Subcutaneous abdominal adipose tissue (tissue), 5 donors: ENCODE data around the gene NKTR.

ENCODE experiments used
- H3K27ac ChIP-seq: one replicate; pipeline ENCODE4 v1.7.0; 2013; ENCODE audit warnings: low read depth, mild to moderate bottlenecking, inconsistent platforms, low read length, moderate library complexity
- H3K27me3 ChIP-seq, 5 donors: one replicate each; pipeline ENCODE4 v1.7.0; 2013; ENCODE audit warnings: low read length in 5 of 5, inconsistent platforms in 1 of 5; ENCODE audit not compliant: control insufficient read depth in 5 of 5, insufficient read depth in 4 of 5
- H3K36me3 ChIP-seq, 5 donors: one replicate each; pipeline ENCODE4 v1.7.0; 2013; ENCODE audit warnings: low read length in 5 of 5; ENCODE audit not compliant: control insufficient read depth in 5 of 5, insufficient read depth in 5 of 5
- H3K4me1 ChIP-seq, 5 donors: one replicate each; pipeline ENCODE4 v1.7.0; 2013; ENCODE audit warnings: low read length in 5 of 5, mild to moderate bottlenecking in 3 of 5, moderate library complexity in 1 of 5; ENCODE audit not compliant: control insufficient read depth in 5 of 5, insufficient read depth in 5 of 5
- H3K4me3 ChIP-seq, 5 donors: one replicate each; pipeline ENCODE4 v1.7.0; 2013; ENCODE audit warnings: low read length in 5 of 5, low read depth in 1 of 5
- H3K9ac ChIP-seq, 5 donors: one replicate each; pipeline ENCODE4 v1.7.0; 2013; ENCODE audit warnings: low read length in 5 of 5, mild to moderate bottlenecking in 4 of 5, moderate library complexity in 3 of 5
- H3K9me3 ChIP-seq, 5 donors: one replicate each; pipeline ENCODE4 v1.7.0; 2013; ENCODE audit warnings: low read length in 5 of 5; ENCODE audit not compliant: control insufficient read depth in 5 of 5
- donor health status: healthy.
- donor health status: healthy.
- donor health status: healthy.
- donor health status: healthy.
- donor health status: healthy.

The NKTR gene

GRCh38 chr3:42675909-42676308, 75.4 kb downstream of the NKTR start:
- no peak overlapping the region for H3K9ac ChIP-seq
- H3K9me3 ChIP-seq, result peaks cover 0 to 8% (median 4%) of the 10 kb centered on the region in 5 donors
- H3K36me3 ChIP-seq, result no peaks in the 10 kb centered on the region
- H3K4me1 ChIP-seq, result peaks cover 0 to 9% (median 7%) of the 10 kb centered on the region in 5 donors
- H3K4me3 ChIP-seq, result no peak overlapping the region
- H3K27ac ChIP-seq, result no peak overlapping the region
- H3K27me3 ChIP-seq, result no peaks in the 10 kb centered on the region

DNA sequence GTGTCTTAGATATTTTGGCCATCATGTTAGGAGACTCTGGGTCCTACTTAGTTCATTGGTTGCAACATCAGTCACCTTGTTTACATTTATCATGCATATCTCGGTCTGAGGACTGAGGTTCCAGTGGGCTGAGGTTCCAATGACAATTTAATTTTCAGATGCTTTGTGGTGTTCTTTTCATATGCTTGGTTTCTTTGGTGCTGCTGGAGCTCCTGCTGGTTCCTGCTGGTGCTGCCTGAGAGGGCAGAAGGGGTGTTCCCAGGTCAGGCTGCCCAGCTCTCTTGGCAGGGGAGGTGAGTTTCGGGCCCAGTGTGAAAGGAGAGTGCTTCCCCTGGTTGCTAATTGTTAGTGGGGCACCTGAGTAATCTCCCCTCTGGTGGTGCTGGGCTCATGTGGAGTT, 78.0 kb downstream of the NKTR start:
- peaks cover 0 to 2% (median 0%) of the 10 kb centered on the region in 5 donors for H3K9me3 ChIP-seq
- no peaks in the 10 kb centered on the region for H3K36me3 ChIP-seq
- H3K27me3 ChIP-seq, result no peaks in the 10 kb centered on the region
- no peak overlapping the region for H3K27ac ChIP-seq
- no peak overlapping the region for H3K9ac ChIP-seq
- no peak overlapping the region for H3K4me3 ChIP-seq
- H3K4me1 ChIP-seq, result peaks cover 0 to 12% (median 8%) of the 10 kb centered on the region in 5 donors

GRCh38 chr3:42680271-42680670, 79.8 kb downstream of the NKTR start:
- Histone ChIP-seq H3K4me1 (peaks cover 0 to 12% (median 8%) of the 10 kb centered on the region in 5 donors), H3K4me3 (no peak overlapping the region), H3K36me3 (no peaks in the 10 kb centered on the region), H3K27ac (no peak overlapping the region), H3K9ac (no peak overlapping the region), H3K27me3 (peaks cover 0 to 4% (median 0%) of the 10 kb centered on the region in 5 donors), H3K9me3 (peaks cover 0 to 2% (median 0%) of the 10 kb centered on the region in 5 donors)

- peaks cover 0 to 9% (median 5%) of the 10 kb centered on the region in 5 donors for H3K27me3 ChIP-seq
- H3K27ac ChIP-seq, result no peak overlapping the region
These were observed 80.3 kb downstream of the NKTR start for GRCh38 chr3:42680806-42681205.

GRCh38 chr3:42681361-42682038, 81.0 kb downstream of the NKTR start:
- H3K27me3 ChIP-seq, result peaks cover 2 to 16% (median 9%) of the 10 kb centered on the region in 5 donors
- no peak overlapping the region for H3K9ac ChIP-seq
- no peak overlapping the region for H3K27ac ChIP-seq

More at GRCh38 chr3:42680806-42681205, 80.3 kb downstream of the NKTR start:
- H3K36me3 ChIP-seq, result no peaks in the 10 kb centered on the region
- H3K4me1 ChIP-seq, result peaks cover 0 to 15% (median 12%) of the 10 kb centered on the region in 5 donors
- H3K9ac ChIP-seq, result no peak overlapping the region
- peaks cover 0 to 2% (median 0%) of the 10 kb centered on the region in 5 donors for H3K9me3 ChIP-seq
- no peak overlapping the region for H3K4me3 ChIP-seq

DNA sequence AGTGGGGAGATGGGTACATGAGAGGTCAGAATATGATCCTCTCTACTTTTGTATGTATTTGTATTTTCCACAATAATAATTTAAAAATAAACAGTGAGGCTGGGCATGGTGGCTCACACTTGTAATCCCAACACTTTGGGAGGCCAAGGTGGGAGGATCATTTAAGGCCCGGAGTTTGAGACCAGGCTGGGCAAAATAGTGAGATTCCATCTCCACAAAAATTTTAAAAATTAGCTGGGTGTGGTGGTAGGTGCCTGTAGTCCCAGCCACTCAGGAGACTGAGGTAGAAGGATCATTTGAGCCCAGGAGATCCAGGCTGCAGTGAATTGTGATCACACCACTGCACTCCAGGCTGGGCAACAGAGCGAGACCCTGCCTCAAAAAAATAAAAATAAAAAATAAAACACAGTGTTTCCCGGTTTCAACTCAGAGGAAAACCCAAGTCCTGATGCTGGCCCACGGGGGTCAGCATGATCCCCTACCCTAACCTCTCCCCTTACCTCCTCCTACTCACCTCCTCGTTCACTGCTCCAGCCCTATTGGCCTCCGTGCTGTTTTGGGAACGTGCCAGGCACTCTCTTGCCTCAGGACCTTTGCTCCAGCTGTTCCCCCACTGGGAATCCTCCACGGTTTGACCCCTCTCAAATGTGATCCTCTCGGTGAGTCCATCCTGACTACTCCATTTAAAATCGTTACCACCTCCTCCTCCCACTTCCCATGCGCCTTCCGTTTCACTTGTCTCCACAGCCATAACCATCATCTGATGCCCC, 82.0 kb downstream of the NKTR start:
- Histone ChIP-seq H3K36me3 (no peaks in the 10 kb centered on the region), H3K27ac (no peak overlapping the region), H3K27me3 (peaks cover 2 to 23% (median 13%) of the 10 kb centered on the region in 5 donors), H3K9me3 (peaks cover 0 to 2% (median 0%) of the 10 kb centered on the region in 5 donors), H3K4me1 (peaks cover 0 to 20% (median 16%) of the 10 kb centered on the region in 5 donors), H3K9ac (no peak overlapping the region), H3K4me3 (no peak overlapping the region)

More at GRCh38 chr3:42681361-42682038, 81.0 kb downstream of the NKTR start:
- Histone ChIP-seq H3K9me3 (peaks cover 0 to 2% (median 0%) of the 10 kb centered on the region in 5 donors), H3K4me1 (peaks cover 0 to 20% (median 16%) of the 10 kb centered on the region in 5 donors), H3K4me3 (no peak overlapping the region), H3K36me3 (no peaks in the 10 kb centered on the region)

DNA sequence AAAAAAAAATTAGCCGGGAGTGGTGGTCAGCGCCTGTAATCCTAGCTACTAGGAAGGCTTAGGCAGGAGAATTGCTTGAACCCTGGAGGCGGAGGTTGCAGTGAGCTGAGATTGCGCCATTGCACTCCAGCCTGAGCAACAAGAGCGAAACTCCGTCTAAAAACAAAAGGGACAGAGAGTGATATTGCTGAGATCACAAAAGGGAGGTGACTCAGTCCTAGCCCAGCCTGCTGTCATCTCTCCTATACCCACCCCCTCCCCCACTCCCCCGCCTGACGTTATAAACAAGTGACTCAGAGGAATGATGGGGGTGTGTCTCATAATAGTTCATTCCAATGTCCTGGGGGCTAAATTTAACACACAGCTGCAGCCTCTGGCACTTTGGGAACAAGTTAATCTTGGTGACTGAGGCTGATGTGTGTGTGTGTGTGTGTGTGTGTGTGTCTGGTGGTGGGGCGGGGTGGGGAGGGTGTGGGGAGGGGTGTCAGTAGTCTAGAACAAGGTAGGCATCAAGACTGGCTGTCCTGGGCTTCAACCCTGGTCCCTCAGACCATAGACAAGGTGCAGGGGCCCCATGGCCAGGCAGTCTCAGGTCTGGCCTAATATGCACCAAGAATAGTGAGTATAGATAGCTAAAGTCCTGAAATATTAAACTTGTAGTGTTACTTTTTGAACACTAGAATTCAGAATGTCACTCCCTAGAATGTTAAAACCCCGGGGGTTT, 83.6 kb downstream of the NKTR start:
- Histone ChIP-seq H3K4me1 (peaks cover 0 to 20% (median 16%) of the 10 kb centered on the region in 5 donors), H3K27me3 (peaks cover 2 to 23% (median 13%) of the 10 kb centered on the region in 5 donors), H3K9me3 (no peaks in the 10 kb centered on the region), H3K9ac (no peak overlapping the region), H3K27ac (no peak overlapping the region), H3K36me3 (no peaks in the 10 kb centered on the region), H3K4me3 (no peak overlapping the region)

GRCh38 chr3:42684632-42685362, 84.3 kb downstream of the NKTR start:
- no peak overlapping the region for H3K9ac ChIP-seq
- no peak overlapping the region for H3K27ac ChIP-seq
- H3K27me3 ChIP-seq, result peaks cover 2 to 23% (median 13%) of the 10 kb centered on the region in 5 donors
- no peaks in the 10 kb centered on the region for H3K36me3 ChIP-seq
- H3K4me1 ChIP-seq, result peaks cover 0 to 20% (median 16%) of the 10 kb centered on the region in 5 donors
- no peak overlapping the region for H3K4me3 ChIP-seq
- H3K9me3 ChIP-seq, result no peaks in the 10 kb centered on the region

DNA sequence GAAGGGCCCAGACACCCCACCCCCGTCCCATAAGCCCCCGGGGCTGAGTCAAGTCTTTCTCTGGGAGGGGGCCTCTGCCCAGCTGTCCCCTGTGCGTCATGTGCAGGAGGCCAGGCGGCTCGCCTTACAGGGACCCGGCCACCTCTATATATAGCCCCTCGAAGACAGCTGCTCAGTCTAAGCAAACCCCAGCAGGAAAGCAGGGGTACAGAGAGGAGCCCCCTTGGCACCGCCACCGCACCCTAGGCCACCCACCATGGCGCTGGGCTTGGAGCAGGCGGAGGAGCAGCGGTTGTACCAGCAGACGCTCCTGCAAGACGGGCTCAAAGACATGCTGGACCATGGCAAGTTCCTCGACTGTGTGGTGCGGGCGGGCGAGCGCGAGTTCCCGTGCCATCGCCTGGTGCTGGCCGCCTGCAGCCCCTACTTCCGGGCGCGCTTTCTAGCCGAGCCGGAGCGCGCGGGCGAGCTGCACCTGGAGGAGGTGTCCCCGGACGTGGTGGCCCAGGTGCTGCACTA, 84.9 kb downstream of the NKTR start, which contains the start of gene KLHL40:
TSS of gene KLHL40 (plus strand) at position 175 of the 519 bp plus-strand sequence. CDS start at position 257, 82 bp downstream.
- Histone ChIP-seq H3K27me3 (peaks cover 2 to 23% (median 13%) of the 10 kb centered on the region in 5 donors), H3K9me3 (no peaks in the 10 kb centered on the region), H3K27ac (no peak within 1 kb of the TSS), H3K4me3 (peak within 1 kb of the TSS in 1 of 5 donors; percentile 33), H3K4me1 (peaks cover 0 to 19% (median 14%) of the 10 kb centered on the region in 5 donors), H3K9ac (no peak within 1 kb of the TSS), H3K36me3 (no peaks in the 10 kb centered on the region)
